ENCODE data around the gene RABAC1.

Gene RABAC1

DNA sequence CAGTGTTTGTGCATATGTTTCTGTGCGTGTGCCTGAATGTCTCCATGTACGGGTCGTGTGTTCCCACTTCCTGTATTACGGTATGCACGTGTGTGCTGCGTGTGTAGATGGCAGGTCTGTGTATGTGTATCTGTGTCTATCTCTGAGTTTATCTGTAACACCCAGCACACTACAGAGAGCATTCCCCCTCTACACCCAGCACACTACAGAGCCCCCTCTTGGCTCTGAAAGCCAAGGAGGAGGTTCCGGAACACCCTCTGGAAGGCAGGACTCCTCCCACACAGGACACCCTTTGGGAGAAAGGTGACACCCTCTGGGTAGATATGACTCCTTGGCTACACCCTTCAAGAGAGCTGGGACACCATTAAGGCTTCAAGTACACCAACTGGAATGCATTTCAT is 28.8 kb downstream of the RABAC1 start:
- TF ChIP-seq, protein P1, sequence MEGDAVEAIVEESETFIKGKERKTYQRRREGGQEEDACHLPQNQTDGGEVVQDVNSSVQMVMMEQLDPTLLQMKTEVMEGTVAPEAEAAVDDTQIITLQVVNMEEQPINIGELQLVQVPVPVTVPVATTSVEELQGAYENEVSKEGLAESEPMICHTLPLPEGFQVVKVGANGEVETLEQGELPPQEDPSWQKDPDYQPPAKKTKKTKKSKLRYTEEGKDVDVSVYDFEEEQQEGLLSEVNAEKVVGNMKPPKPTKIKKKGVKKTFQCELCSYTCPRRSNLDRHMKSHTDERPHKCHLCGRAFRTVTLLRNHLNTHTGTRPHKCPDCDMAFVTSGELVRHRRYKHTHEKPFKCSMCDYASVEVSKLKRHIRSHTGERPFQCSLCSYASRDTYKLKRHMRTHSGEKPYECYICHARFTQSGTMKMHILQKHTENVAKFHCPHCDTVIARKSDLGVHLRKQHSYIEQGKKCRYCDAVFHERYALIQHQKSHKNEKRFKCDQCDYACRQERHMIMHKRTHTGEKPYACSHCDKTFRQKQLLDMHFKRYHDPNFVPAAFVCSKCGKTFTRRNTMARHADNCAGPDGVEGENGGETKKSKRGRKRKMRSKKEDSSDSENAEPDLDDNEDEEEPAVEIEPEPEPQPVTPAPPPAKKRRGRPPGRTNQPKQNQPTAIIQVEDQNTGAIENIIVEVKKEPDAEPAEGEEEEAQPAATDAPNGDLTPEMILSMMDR (IDR thresholded peaks at IDR 0.05; ENCODE audit: extremely low read depth, missing control alignments), result no peak
- DNase-seq (ENCODE audit: low spot score), result no peak

DNA sequence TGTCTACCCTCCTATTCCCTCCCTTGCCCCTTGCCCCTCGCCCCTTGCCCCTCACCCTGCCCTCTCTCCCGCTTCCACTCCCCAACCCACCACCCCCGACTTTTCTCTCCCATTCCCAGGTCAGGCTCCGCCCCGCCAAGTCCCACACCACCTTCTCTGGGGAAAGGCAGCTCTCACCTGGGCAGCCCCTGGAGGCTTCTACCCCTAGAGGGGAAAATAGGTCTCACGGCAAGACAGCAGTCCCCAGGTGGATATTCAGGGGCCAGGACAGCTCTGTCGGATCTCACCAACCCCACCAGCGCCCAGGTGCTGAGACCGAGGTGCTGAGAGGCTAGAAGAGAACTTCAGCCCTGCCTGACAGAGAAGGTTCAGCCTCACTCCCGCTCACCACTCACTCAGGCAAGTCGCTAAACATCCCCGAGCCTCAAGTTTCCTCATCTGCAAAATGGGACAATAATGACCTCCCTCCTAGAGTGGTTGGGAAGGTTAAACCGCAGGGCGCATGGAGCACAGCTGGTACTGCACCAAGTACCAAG is 29.5 kb downstream of the RABAC1 start:
- TF ChIP-seq, protein P1 (IDR thresholded peaks at IDR 0.05; ENCODE audit: extremely low read depth, missing control alignments), result no peak
- DNase-seq (ENCODE audit: low spot score), result no peak

DNA sequence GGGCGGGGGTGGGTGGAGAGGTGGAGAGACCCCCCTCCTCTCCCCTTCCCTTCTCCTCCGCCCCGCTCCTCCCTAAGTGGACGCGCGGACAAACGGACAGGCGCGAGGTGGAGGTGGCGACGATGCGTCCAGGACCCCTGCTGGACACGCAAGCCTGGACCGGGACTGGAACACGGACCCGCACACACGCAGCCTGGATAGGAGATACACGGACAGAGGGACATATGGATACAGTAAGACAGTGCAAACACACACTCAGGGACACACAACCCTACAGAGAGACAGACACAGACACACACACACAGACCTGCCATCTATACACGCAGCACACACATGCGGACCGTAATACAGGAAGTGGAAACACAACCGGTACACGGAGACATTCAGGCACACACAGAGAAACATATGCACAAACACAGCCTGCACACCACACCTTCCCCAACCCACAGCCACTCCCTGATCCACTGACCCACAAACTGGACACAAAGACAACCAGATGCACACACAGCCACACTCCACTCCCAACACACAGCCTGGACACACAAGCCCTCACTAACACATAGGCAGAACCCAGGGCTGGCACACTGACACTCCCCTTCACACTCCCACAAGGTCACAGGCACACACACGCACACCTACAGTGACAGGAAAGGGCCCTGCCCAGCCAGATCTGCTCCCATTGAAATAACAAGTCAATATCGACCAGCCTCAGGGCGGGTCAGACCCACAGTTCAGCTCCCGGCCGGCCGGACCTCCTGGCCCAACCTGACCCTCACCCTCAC is 30.2 kb downstream of the RABAC1 start:
- no peak for DNase-seq (ENCODE audit: low spot score)

DNA sequence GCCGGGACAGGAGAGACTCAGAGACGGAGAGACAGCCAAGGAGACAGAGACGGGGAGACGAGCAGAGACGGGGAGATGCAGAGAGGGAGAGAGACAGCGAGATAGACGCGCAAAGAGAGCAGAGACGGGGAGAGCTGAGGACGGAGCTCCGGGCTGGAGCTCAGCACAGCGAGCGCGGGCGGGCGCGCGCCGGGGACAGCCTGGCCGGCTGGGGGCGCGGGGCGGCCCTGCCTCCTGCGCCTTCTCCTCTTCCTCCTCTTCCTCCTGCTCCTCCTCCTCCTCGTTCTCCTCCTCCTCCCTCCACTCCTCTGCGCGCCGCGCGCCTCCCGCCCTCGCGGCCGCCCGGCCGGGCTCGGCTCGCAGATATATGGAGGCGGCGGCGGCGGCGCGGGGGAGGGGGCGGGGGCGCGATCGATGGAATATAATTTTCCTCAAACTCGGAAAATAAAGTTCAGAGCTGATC is 30.9 kb downstream of the RABAC1 start, which contains the start of gene ERFL:
Gene ERFL, minus strand, starts transcription at position 229 of the 463 bp plus-strand sequence. CDS start 15,530 bp downstream, outside the sequence.
- TF ChIP-seq, protein P1 (IDR thresholded peaks at IDR 0.05; ENCODE audit: extremely low read depth, missing control alignments), result no peak
- DNase-seq (ENCODE audit: low spot score), result peak; percentile 76

More for the DNA sequence above, 30.2 kb downstream of the RABAC1 start:
- TF ChIP-seq, protein P1 (IDR thresholded peaks at IDR 0.05; ENCODE audit: extremely low read depth, missing control alignments), result no peak

DNA sequence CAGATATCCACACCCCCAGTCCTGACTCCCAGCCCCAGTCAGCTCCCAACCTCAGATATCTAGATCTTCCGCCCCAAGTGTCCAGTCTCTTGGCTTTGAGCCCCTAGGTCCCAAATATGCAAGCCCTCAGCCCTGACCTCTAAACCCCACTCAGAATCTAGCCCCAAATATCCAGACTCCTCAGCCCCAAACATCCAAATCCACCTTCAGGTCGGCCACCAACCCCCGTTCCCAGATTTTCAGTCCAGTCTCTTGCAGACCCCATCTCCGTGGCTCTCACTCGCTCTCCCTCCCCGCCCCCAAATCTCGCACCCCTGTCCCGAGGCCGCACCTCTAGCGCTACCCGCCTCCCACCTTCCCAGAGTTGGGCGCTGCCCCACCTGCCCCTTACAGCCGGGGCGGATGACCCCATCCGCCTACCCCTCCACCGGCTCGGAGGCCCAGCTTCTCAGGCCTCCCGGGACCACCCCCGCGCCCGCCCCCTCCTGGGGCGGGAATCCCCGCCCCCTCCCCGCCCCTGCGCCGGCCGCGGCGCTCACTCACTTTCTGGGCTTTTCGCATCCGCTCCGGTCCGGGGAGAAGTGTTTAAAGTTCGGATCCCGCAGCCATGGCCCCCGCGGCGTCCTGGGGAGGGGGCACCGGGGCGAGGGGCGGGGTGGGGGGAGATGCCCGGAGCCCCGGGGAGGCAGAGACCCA is 31.5 kb downstream of the RABAC1 start:
- DNase-seq (ENCODE audit: low spot score), result no peak

DNA sequence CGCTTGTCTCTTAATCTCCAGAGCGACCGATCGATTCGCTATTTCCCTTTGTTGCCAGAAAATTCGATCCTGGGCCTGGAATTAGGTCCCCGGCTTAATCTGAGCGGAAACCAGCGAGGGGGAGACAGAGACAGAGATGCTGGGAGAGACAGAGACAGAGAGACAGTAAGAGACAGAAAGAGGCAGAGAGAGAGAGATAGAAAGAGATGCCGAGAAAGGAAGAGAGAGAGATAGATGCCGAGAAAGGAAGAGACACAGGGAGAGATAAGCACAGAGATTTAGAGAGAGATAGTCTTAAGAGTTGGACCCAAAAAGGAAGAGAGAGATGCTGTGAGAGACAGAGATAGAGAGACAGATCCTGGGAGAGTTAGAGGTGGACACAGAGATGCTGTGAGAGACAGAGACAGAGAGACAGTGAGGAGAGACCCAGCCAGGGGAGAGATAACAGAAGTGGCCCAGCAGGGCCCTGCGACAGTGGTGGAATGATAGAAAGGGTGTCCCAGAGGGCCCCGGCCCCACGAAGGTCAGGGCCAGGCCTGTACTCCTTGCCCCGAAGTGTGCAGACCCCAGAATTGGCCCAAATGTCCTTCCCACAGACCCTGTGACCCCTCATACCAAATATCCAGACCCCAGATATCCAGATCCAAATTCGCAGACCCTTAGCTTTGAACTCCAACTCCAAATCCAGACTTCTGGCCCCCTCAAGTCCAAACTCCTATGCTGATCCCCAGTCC is 32.2 kb downstream of the RABAC1 start:
- TF ChIP-seq, protein P1 (IDR thresholded peaks at IDR 0.05; ENCODE audit: extremely low read depth, missing control alignments), result no peak

More for the DNA sequence above, 31.5 kb downstream of the RABAC1 start:
- TF ChIP-seq, protein P1 (IDR thresholded peaks at IDR 0.05; ENCODE audit: extremely low read depth, missing control alignments), result no peak

More for the DNA sequence above, 32.2 kb downstream of the RABAC1 start:
- DNase-seq (ENCODE audit: low spot score), result no peak
